HG03457 (cell line): ENCODE results near the gene RELL2.
"Not testable (repeated sequence)": the region's sequence is repeated elsewhere in the genome, so short reads cannot be mapped to it uniquely, and the experiment has no call there.

Source experiments
- ATAC-seq: cut with Tn5 transposase; IDR thresholded peaks from one replicate; pipeline ENCODE4 v1.9.1; 2021; ENCODE audit warnings: moderate number of reproducible peaks; ENCODE audit not compliant: unreplicated experiment

The RELL2 gene

GRCh38 chr5:141636413-141637122 is at the start of gene RELL2, which contains the start of gene HDAC3:
Gene RELL2 (plus strand): TSS chr5:141636997. CDS start chr5:141638226, 1,229 bp downstream.
Gene HDAC3 (minus strand): TSS chr5:141636849. CDS start chr5:141636790, 59 bp downstream.
- ATAC-seq: peak; percentile 66

DNA sequence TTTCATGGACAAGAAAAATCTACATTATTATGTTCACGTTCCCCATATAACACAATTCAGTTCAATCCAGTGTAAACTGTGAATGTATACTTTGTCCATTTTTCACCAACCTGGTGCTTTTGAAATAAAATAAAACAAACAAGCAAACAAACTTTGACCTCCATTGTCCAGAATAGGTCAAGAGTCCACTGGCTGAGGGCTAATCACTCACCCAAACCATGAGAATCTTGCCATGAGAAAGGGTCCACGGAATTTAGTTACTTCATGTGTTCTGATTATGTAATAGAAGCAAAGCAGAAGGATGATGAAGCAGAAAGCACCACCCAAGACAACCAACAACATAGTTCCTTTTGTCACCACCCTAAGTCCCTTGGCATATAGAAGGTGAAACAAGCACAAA is 46.7 kb upstream of the RELL2 start:
- no peak for ATAC-seq

DNA sequence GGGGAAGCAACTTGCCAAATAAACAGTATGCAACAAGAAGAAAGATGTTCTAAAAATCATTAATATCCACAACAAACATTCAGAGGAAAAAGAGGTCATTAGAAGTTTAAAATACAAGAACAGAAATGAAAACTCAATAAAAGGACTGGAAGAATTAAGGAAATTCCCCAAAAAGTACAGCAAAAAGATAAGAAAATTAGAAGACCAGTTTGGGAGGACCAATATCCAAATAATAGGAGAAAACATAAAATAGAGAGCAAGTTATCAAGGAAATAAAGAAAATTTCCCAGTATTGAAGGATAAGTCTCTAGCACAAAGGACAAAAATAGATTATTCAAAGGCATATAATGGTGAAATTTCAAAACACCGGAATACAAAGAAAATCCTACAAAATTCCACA is 39.9 kb upstream of the RELL2 start:
- ATAC-seq: no peak

GRCh38 chr5:141597394-141597793 is 39.4 kb upstream of the RELL2 start:
- ATAC-seq: no peak

DNA sequence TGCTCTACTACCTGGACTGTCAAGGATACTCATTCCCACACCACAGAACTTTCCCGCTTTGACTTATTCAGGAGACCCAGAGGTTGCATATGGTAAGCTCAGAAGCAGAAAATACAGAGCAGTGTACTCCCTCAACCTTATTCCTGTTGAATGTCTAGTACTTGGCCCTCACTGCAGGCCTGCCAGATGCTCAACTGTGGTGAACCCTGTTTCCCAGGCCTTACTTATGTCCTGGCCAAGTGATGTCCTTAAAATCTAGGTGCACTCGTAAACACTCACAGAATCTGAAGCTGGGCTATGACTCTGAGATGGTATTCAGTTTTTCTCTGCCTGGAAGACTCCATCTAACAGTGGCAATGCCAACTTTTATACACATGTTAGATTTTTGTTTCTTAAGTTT is 39.0 kb upstream of the RELL2 start:
- no peak for ATAC-seq

DNA sequence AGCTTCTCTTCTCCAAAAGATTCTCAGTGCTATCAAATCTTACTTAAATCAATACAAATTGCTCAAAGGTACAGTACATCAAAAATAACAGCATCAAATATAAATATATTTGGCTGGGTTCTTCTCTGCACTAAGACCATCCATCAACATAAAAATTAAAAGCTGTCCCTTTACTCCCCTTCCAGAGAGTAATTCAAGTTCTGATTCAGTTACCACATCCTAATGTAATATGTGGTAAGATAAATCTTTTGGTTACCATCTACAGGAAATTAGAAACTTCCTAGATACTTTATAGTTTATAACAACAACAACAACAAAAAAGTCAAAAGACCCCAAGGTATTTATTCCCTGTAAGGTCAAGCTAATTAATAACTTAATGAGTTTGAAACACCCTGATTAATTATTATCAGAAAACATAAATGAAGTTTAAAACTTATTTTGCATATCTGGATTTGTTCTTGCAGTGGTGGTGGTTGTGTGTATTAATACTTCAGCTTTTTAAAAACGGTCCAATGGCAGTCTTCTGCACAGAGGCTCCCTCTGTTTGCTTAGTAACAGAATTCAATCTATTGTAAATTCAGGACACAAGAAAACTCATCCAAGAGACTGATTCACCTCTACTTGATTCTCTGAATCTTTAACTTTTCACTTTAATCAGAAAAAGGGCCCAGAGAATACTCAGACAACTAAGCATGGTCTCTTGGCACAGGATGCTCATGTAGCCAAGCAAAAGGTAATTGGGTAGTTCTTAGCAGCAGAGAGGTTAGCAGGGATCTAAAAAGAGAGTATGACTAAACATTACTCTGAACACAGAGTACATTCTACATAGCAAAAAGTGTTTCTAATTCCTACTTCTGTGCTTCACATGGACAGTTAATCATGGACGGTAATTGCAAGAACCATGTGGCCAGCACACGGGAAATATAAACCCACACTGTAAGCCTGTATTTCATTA is 38.1 kb upstream of the RELL2 start:
- ATAC-seq: no peak

GRCh38 chr5:141602606-141603005 is 34.2 kb upstream of the RELL2 start:
- no peak for ATAC-seq

DNA sequence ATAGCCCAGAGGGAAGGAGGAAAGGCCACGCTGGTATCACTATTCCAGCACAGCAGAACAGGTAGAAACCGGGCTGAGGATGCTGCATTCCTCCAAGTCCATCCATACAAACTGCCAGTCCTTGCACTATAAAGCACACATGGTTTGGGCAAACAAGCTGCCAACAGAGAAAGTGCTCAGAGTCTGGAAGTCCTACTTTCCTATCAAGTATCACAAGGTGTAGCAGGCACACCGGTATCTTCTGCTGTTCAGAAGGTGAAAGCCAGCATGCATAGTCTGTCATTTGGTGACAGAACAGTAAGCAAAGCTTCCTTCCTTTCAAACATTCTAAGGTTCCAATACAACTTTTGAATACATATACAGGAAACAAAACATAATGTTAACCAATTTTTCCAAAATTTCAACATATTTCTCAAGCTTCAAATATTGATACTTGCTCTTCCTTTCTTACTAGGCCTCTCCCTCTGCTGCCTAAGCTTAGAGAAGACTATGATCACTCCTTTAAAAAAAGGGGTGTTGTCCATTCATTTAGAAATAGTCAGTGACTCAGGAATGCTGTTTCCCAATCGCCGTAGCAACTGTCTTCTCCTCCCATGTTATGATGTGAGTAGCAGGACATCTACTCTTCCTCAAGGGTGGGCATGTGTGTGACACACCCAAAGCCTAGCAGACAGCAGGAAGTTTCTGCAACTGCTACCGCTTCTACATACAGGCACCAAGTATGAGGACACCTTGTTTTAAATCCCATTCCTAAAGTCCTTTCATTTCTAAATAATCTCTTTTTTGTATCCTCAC is 32.7 kb upstream of the RELL2 start:
- no peak for ATAC-seq

GRCh38 chr5:141605523-141606277 is 31.1 kb upstream of the RELL2 start:
- peak; percentile 95 for ATAC-seq

GRCh38 chr5:141608046-141608445 is 28.8 kb upstream of the RELL2 start:
- no peak for ATAC-seq

DNA sequence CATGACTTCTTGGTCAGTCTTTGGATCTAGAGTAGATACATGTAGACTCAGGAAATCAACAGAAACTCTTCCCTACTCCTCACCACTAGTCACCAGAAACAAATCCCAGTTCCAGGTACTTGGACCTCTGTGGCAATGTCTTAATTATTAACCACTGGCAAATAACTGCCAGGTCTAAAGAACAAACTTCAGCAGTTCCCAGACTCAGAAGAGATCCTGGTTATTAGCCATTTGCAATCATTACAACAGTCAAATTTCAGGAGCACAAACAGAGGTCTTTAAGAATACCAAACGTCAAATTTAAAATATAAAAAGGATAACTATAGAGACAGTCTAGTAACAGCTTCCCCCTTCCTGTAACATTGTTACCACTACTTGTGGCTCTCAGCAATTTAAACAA is 28.2 kb upstream of the RELL2 start:
- no peak for ATAC-seq

DNA sequence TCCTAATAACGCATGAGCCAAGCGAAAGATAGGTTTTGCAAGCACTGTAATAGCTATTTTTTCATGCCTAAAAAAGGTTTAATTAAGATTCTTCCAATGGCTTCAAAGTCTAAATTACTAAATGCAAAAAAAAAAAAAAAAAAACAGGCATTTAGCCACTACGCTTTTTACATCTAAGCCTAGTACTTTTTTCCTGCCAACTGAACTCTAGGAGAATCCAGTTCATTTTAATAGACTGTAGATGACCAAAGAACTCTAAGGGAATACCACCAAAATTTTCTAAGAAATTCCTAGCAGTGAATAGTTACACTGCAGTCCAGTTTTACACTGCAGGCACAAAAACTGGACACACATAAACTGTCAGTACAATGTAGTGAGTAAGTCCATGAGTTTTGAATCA is 27.8 kb upstream of the RELL2 start:
- no peak for ATAC-seq

DNA sequence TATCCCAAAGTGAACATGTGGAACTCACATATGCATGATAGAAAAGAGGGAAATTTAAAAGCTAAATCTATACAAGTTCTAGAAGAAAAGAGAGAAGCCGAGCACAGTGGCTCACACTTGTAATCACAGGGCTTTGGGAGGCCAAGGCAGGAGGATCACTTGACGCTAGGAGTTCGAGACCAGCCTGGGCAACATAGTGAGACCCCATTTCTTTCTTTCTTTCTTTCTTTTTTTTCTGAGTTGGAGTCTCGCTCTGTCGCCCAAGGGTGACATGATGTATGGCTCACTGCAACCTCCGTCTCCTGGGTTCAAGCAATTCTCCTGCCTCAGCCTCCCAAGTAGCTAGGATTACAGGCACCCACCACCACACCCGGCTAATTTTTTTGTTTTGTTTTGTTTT is 26.9 kb upstream of the RELL2 start:
- not testable (repeated sequence) for ATAC-seq

DNA sequence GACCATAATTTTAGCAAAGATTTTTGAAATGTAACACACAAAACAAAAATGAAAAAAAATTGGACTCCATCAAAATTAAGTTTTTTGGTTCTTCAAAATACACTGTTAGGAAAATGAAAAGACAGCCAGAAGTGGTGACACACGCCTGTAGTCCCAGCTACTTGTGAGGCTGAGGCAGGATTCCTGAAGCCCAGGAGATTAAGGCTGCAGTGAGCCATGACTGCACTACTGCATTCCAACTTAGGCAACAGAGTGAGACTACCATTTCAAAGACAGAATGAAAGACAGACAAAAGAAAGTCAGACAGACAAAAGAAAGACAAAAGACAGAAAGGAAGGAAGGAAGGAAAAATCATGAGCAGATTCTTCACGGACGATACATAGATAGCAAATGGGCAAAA is 25.5 kb upstream of the RELL2 start:
- no peak for ATAC-seq

DNA sequence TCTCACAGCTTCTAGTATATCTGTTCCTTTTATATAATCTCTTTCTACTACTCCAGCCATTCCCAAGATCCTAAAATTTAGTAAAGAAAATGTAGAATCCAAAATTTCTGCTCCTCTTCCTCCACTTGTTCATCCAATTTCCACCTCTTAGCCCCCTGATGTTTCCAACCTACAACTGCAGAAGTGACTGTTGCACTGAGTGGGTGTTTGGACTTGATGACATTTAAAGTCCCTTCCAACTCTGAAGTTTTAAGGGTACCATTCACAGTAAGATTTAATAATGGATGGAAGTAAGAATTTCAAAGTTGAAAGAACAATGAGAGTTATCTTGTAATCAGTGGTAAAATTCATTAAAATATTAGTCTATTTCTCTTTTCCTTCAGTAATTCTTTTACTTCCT is 23.5 kb upstream of the RELL2 start:
- ATAC-seq: no peak

- ATAC-seq: no peak
Measured at GRCh38 chr5:141615991-141616720, 20.6 kb upstream of the RELL2 start.

GRCh38 chr5:141617128-141617527 is 19.7 kb upstream of the RELL2 start:
- no peak for ATAC-seq

DNA sequence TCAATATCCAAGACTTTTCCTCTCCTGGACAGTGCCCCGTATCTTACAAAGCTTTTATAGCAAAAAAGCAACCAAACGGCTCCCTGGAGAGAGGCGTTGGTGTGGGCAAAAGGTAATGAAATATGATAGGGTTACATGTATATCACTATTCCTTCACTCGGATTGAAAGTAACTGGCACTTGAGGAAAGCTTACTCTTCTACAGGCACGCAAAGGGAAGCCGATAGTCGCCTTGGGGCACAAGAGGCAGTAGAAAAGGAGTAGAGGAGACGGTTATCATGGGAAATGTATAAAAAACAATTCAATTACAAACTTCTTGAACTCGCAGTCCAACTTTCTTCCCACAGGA is 19.1 kb upstream of the RELL2 start:
- no peak for ATAC-seq

GRCh38 chr5:141618030-141618803 is 18.6 kb upstream of the RELL2 start:
- ATAC-seq: peak; percentile 28
